Measurements from ENCODE around the gene CUEDC1.

The CUEDC1 gene

DNA sequence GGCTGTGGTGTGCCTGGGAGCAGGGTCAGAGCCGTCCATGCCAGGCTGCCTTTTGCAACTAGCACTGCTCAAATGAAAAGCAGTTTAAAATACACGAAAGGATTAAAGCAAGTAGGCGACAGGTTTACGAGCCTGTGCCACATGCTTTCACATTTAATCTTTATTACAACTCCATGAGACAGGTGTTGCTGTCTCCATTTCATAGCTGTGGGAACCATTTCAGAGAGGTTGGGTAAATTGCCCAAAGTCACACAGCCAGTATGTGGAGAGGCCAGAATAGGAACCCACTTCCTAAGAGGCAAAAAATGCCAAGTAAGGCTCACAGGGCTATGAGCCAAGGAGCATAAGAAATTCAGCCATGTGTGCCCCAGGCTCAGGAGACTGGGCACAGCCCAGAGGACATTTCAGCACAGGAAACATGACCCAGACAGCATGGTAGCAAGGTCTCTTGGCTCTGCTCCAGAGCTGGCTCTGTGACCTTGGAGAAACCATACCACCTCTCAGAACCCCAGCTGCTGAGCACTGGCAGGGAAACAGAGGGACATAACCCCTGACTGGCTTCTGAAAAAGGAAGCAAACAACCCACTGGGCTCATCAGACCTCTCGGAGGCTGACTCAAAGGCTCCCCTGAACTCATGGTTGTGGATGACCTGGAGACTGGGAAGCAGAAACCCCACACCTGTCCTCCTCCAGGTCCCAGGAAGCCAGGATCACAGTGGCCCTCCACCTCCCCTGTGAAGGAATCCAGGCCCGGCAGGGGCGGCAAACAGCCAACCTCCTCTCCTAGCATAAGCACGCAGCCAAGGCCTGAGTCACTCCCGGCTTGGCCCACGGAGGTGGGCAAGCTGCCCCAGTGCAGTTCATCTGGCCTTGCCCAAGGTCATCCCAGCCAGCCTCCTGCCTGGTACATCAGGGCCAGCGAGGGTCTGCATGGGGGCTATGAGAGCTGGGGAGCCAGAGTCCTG lies 65.0 kb downstream of the CUEDC1 start:
- no peak for DNase-seq (ENCODE audit: extremely low spot score)
- TF ChIP-seq CTCF (IDR thresholded peaks at IDR 0.05; ENCODE audit: control extremely low read depth, extremely low read depth, low read depth, missing control alignments): no peak
- ChIA-PET POLR2A (no interaction called here), CTCF (interaction anchor here (0.7 to 7.1 kb wide), 9 partner anchors 12 to 222 kb away, joined by 3 to 57 read pairs (median 20); partner anchors contain the start of gene CUEDC1)

- DNase-seq (ENCODE audit: extremely low spot score): no peak
- TF ChIP-seq CTCF (IDR thresholded peaks at IDR 0.05; ENCODE audit: control extremely low read depth, extremely low read depth, low read depth, missing control alignments): no peak
- ChIA-PET CTCF (interaction anchor here (0.7 to 7.1 kb wide), 3 partner anchors 11 to 111 kb away, joined by 3 to 57 read pairs (median 44); no protein-coding TSS in a partner anchor), POLR2A (no interaction called here)
Observed at GRCh38 chr17:57889252-57889651, 66.0 kb downstream of the CUEDC1 start.

GRCh38 chr17:57888311-57889216 lies 66.6 kb downstream of the CUEDC1 start:
- ChIA-PET POLR2A (interaction anchor here (0.7 kb wide), 1 partner anchor 932 kb away, joined by 8 read pairs; no protein-coding TSS in a partner anchor), CTCF (interaction anchor here (1.0 to 7.1 kb wide), 2 partner anchors 111 kb away, joined by 3 to 44 read pairs; no protein-coding TSS in a partner anchor)
- no peak for TF ChIP-seq CTCF (IDR thresholded peaks at IDR 0.05; ENCODE audit: control extremely low read depth, extremely low read depth, low read depth, missing control alignments)
- DNase-seq (ENCODE audit: extremely low spot score): no peak

- ChIA-PET CTCF (interaction anchor here (0.7 kb wide), 1 partner anchor 10 kb away, joined by 3 read pairs; no protein-coding TSS in a partner anchor), POLR2A (interaction anchor here (0.6 to 0.7 kb wide), 2 partner anchors 9 to 119 kb away, joined by 3 to 9 read pairs; no protein-coding TSS in a partner anchor)
- no peak for TF ChIP-seq CTCF (IDR thresholded peaks at IDR 0.05; ENCODE audit: control extremely low read depth, extremely low read depth, low read depth, missing control alignments)
- no peak for DNase-seq (ENCODE audit: extremely low spot score)
Observed at GRCh38 chr17:57887161-57887560, 68.1 kb downstream of the CUEDC1 start.

DNA sequence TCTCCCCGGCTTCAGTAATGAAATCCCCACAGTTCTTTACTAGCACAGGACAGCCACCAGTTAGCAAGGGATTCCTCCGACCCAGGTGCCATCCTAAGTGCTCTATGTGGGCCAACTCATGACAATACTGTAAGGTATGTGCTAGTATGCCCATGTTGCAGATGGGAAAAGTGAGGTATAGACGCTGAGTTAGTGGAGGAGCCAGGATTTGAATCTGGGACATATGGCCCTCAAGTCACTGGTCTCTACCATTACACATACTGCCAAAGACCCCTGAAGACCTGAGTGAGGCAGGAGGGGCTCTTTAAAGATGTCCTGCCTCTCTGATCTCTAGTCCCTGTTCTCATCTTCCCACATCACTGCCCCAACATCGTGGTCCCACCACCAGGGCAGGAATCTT lies 69.2 kb downstream of the CUEDC1 start:
- TF ChIP-seq CTCF (IDR thresholded peaks at IDR 0.05; ENCODE audit: control extremely low read depth, extremely low read depth, low read depth, missing control alignments): no peak
- CTCF ChIA-PET: no interaction called here
- POLR2A ChIA-PET: no interaction called here

More for the DNA sequence above, 69.2 kb downstream of the CUEDC1 start:
- DNase-seq (ENCODE audit: extremely low spot score): no peak
